ENCODE measurements around the gene IFNB1. TPM values are rescaled to one million over a fixed set of nuclear protein-coding genes. Genes with fewer than 3 reads are reported as not detected.

The IFNB1 gene
- total RNA-seq = not detected in 2 replicates

DNA sequence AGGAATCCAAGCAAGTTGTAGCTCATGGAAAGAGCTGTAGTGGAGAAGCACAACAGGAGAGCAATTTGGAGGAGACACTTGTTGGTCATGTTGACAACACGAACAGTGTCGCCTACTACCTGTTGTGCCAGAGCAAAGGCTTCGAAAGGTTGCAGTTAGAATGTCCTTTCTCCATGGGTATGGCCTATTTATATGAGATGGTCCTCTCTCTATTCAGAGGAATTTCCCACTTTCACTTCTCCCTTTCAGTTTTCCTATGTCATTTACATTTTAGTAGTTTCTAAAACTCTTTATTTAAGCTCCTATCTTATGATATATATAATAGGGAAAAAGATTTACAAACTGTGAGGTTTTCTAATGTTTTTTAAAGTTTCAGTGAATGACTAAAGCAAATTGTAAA is at the start of gene IFNB1:
Gene IFNB1 (minus strand): TSS at position 162 of the 400 bp plus-strand sequence. CDS start 73 bp downstream, at position 89.

GRCh38 chr9:21031091-21031807 is 46.5 kb downstream of the IFNB1 start, which contains the start of gene HACD4:
Gene HACD4 (minus strand): TSS chr9:21031640. CDS start chr9:21031590, 50 bp downstream.

Other genes with a start within 250 kb of the IFNB1 start
- 3.5 and 4.5 TPM in 2 replicates for gene HACD4, start 46.3 kb downstream of the IFNB1 start, total RNA-seq
- gene IFNW1, start 63.9 kb upstream of the IFNB1 start, total RNA-seq = not detected in 2 replicates
- gene IFNA21, start 88.7 kb upstream of the IFNB1 start, total RNA-seq = not detected in 2 replicates
- not detected in 2 replicates for gene IFNA4, start 109.6 kb upstream of the IFNB1 start, total RNA-seq
- gene IFNA7, start 124.3 kb upstream of the IFNB1 start, total RNA-seq = not detected in 2 replicates
- not detected in 2 replicates for gene IFNA10, start 129.2 kb upstream of the IFNB1 start, total RNA-seq
- gene IFNA16, start 139.4 kb upstream of the IFNB1 start, total RNA-seq = not detected in 2 replicates
- gene IFNA17, start 150.3 kb upstream of the IFNB1 start, total RNA-seq = not detected in 2 replicates
- not detected in 2 replicates for gene IFNA14, start 162.1 kb upstream of the IFNB1 start, total RNA-seq
- not detected in 2 replicates for gene IFNA5, start 227.4 kb upstream of the IFNB1 start, total RNA-seq

Data from regular cardiac myocyte (primary cell).